AG09309 (cell line): ENCODE measurements around the gene CALML3.

Source experiments
- DNase-seq: peaks from one replicate; pipeline ENCODE4 v3.0.0-alpha.2; 2010; ENCODE audit warnings: low read depth
- H3K4me3 ChIP-seq: 2 replicates; pipeline ENCODE4 v1.5.1; 2011; ENCODE audit warnings: mild to moderate bottlenecking, low read depth, low read length, moderate library complexity; ENCODE audit not compliant: control insufficient read depth
- CTCF ChIP-seq: IDR thresholded peaks from 2 replicates; pipeline ENCODE4 v1.5.1; 2011; ENCODE audit warnings: mild to moderate bottlenecking, low read depth, low read length, inconsistent platforms; ENCODE audit not compliant: insufficient read depth, control insufficient read depth; ENCODE audit errors: missing control alignments

The CALML3 gene

GRCh38 chr10:5547681-5547930 lies 22.8 kb downstream of the CALML3 start:
- H3K4me3 ChIP-seq: no peak overlapping the region
- TF ChIP-seq CTCF: no peak
- no peak for DNase-seq

DNA sequence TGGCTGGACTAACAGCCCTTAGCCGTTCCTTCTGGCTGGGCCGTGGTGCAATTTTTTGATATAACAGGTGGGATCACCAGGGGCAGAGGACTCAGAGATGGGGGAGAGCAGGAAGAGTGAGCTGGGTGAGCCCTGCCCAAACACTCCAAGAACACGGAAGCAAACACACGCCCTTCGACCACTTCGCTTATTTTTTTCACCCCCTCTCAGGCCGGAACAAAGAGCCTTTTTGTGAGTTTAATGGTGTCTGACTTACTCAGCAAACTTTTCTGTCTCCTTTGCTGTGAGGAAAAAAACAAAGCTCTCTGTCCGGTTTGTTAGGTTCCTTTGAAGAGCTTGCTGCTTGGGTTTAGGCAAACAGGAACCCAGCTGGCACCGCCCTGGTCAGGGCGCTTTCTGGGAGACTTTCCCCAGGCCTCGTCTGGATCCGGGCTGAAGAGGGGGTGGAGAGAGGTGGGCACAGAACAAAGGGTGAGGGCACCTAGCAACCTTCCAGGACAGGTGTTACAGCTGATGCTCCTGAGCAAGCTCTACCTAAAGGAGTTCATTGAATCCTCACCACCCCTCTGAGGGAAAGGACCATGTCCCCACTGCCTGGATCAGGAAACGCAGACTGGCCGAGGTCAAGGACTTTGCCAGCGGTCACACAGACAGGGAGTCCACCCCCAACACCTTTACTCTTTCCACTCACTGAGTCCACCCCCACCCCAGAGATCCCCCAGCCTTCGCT lies 23.3 kb downstream of the CALML3 start:
- H3K4me3 ChIP-seq: no peak overlapping the region
- DNase-seq: no peak
- TF ChIP-seq CTCF: no peak

- H3K4me3 ChIP-seq: no peak overlapping the region
- no peak for DNase-seq
- TF ChIP-seq CTCF: no peak
Measured at GRCh38 chr10:5549462-5550249, 24.9 kb downstream of the CALML3 start.

DNA sequence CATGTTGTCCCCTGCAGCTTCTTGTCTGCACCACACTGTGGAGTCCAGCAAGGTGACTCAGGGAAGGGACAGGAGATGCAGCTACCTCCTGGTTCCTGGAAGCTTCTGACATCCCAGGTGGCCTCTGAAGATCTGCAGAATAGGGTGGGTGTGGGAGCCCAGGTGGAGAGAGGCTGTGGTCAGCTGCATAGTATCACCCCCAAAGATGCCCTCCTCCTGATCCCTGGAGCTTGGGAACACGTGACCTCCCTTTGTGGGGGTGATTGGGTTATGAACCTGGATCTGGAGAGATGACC lies 25.4 kb downstream of the CALML3 start:
- DNase-seq: no peak
- no peak for TF ChIP-seq CTCF
- H3K4me3 ChIP-seq: no peak overlapping the region

DNA sequence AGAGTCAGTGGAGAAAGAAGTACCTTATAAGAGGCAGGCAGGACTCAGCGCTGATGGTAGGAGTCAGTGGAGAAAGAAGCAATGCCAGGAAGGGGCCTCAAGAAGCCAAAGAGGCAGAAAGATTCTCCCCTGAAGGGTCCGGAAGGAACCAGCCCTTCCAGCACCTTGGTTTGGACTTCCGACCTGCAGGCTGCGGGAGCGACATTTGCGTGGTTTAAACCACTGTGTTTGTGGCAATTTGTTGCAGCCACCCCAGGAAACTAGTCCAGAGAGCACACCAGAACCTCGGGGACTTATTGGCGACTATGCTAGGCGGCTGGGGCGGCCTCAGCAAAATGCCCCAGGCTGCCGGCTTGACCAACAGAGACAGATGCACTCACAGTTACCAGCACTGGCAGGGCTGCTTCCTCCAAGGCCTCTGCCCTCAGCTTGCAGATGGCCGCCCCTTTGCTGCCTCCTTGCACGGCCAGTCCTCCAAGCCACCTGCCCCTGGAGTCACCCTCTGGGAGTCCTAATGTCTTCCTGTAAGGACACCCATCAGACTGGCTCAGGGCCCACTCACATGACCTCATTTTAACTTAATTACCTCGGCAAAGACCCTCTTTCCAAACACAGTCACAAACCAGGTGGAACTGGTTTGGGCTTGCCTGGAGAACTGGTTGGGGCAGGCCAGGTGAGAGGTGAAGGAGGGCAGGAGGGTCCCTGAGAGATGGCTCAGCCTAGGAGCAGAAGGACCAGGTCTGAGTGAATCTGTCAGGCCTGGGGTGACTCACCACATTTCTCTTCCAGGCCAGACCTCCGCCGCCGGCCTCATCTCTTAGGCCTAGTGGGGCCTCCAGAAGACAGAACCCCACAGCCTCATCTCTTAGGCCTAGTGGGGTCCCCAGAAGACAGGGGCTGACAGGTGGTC lies 26.1 kb downstream of the CALML3 start:
- TF ChIP-seq CTCF: no peak
- no peak for DNase-seq
- no peak overlapping the region for H3K4me3 ChIP-seq

DNA sequence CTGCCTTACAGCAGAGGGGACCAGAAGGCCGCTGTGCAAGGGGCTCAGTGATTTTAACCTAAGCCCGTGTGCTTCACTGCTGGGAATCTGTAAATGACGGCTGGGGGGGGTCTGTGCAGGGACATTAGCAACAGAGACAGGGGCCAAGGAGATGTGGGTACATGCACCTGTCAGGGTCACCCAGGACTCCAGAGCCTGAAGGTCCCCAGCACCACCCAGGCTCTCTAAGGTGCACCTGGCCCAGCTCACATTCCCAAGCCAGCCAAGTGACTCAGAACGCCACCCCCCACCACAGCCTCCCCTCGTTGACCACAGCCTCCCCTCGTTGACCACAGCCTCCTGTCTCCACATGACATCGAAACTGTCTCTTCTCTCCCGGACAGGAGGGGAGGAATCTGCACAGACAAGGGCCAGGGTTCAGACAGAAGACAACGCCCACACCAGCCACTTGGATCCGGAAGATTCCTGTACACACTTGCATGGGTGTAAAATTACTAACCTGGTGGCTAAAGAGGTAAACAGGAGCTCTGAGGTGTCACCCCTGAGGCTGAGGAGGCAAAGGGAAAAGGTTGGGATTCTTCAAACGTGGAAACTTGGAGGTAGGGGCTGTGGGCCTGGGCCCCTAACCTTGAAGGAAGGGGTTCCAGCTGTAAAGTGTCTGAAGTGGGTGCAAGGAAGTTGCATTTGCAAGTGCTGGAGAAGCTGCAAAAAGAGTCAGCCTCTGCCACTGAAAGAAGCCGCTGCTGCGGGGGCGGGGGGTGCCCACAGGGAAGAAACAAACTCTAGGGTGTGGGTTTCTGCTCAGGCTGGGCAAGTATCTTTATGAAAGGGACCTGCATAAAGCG lies 27.0 kb downstream of the CALML3 start:
- TF ChIP-seq CTCF: no peak
- no peak for DNase-seq

More for the DNA sequence above, 27.0 kb downstream of the CALML3 start:
- H3K4me3 ChIP-seq: no peak overlapping the region
